DND-41 (cell line): Measurements from ENCODE around the gene SLC22A1.

ENCODE experiments used
- EZH2 ChIP-seq: IDR thresholded peaks from 3 replicates; pipeline ENCODE4 v1.6.1; 2012; ENCODE audit warnings: borderline replicate concordance, low read depth, mild to moderate bottlenecking, moderate library complexity, low read length, inconsistent platforms; ENCODE audit not compliant: severe bottlenecking
- TF ChIP-seq, protein P1 (sequence below): IDR thresholded peaks from 2 replicates; pipeline ENCODE4 v1.5.1; 2012; ENCODE audit warnings: borderline replicate concordance, low read length, moderate library complexity, mild to moderate bottlenecking; ENCODE audit not compliant: poor library complexity, severe bottlenecking; ENCODE audit errors: extremely low read depth

DNA sequence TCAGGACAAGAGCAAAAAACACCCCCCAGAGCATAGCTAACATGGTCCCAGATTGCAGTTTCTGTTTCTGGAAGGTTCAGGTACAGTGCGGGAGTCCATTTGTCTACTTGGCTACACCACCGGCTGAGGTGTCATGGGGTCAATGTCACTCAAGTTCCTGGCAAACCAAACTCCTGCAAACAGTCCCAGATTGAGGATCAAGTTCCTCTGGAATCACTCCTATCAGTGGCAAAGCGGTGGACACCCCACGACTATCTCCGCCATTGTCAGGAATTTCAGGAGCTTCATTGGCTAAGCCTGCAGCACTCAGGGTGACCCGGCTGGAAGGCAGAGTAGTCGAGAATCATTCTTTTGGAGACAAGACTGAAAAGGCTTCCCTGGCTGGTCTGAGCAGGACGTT, 41.8 kb downstream of the SLC22A1 start:
- no peak for TF ChIP-seq EZH2
- TF ChIP-seq, protein P1, sequence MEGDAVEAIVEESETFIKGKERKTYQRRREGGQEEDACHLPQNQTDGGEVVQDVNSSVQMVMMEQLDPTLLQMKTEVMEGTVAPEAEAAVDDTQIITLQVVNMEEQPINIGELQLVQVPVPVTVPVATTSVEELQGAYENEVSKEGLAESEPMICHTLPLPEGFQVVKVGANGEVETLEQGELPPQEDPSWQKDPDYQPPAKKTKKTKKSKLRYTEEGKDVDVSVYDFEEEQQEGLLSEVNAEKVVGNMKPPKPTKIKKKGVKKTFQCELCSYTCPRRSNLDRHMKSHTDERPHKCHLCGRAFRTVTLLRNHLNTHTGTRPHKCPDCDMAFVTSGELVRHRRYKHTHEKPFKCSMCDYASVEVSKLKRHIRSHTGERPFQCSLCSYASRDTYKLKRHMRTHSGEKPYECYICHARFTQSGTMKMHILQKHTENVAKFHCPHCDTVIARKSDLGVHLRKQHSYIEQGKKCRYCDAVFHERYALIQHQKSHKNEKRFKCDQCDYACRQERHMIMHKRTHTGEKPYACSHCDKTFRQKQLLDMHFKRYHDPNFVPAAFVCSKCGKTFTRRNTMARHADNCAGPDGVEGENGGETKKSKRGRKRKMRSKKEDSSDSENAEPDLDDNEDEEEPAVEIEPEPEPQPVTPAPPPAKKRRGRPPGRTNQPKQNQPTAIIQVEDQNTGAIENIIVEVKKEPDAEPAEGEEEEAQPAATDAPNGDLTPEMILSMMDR: no peak
